MG63 (cell line): ENCODE measurements around the gene ADCK2. TPM values are rescaled to one million over a fixed set of nuclear protein-coding genes. Genes with fewer than 3 reads are reported as not detected.
A peak's percentile ranks its signal among the peaks of the same experiment; 100 is the strongest.
"Not testable (repeated sequence)": the region's sequence is repeated elsewhere in the genome, so short reads cannot be mapped to it uniquely, and the experiment has no call there.

Experiments
- DNase-seq: peaks from one replicate; pipeline ENCODE4 v3.0.0-alpha.2; 2020
- H3K27me3 ChIP-seq: fragments of 250-450 bp; sonication (Bioruptor Pico); 2 replicates; pipeline ENCODE4 v1.5.1; 2020; ENCODE audit warnings: mild to moderate bottlenecking, moderate library complexity
- H3K36me3 ChIP-seq: fragments of 250-450 bp; sonication (Bioruptor Pico); 2 replicates; pipeline ENCODE4 v1.5.1; 2020; ENCODE audit warnings: mild to moderate bottlenecking, moderate library complexity
- H3K4me3 ChIP-seq: fragments of 250-450 bp; sonication (Bioruptor Pico); 2 replicates; pipeline ENCODE4 v1.5.1; 2020; ENCODE audit warnings: mild to moderate bottlenecking, moderate library complexity
- H3K9me3 ChIP-seq: fragments of 250-450 bp; sonication (Bioruptor Pico); 2 replicates; pipeline ENCODE4 v1.5.1; 2020; ENCODE audit warnings: mild to moderate bottlenecking, moderate library complexity
- total RNA-seq: library from RNA; depleted of rRNA; stranded (reverse); fragments of >200 nt; shearing (Covaris generic); gene quantifications from 2 replicates; pipeline ENCODE4 v1.2.3, GENCODE V29; 2014; ENCODE audit warnings: low replicate concordance

Gene ADCK2
- total RNA-seq, 1 experiment from 2014 or later: 37.2 TPM

- no peaks in the 10 kb centered on the region for H3K9me3 ChIP-seq
- DNase-seq: no peak
Measured at GRCh38 chr7:140679186-140679585, 6.4 kb downstream of the ADCK2 start.

DNA sequence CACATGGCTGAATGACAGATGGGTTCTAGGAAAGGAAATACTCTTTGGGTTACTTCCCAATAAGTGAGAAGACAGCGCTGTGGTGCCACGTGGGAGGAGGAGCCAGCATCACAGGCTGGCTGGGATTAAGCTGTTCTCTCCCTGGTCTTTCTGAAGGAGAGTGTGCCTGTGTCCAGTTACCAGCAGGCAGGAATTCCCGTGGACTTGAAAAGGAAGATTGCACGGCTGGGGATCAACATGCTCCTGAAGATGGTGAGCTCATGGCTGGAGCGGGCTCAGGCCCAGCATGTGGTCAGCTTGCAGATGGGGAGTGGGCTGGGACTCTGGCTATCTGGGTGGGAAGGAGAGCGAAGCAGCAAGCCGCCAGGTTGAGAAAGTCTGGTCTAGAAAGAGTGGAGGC, 8.1 kb downstream of the ADCK2 start:
- Histone ChIP-seq H3K27me3 (no peaks in the 10 kb centered on the region), H3K9me3 (no peaks in the 10 kb centered on the region), H3K4me3 (no peak overlapping the region), H3K36me3 (no peaks in the 10 kb centered on the region; the same call in 1 of the 2 replicates)
- DNase-seq: no peak

More at GRCh38 chr7:140679186-140679585, 6.4 kb downstream of the ADCK2 start:
- Histone ChIP-seq H3K27me3 (no peaks in the 10 kb centered on the region), H3K36me3 (no peaks in the 10 kb centered on the region; the same call in 1 of the 2 replicates), H3K4me3 (no peak overlapping the region)

DNA sequence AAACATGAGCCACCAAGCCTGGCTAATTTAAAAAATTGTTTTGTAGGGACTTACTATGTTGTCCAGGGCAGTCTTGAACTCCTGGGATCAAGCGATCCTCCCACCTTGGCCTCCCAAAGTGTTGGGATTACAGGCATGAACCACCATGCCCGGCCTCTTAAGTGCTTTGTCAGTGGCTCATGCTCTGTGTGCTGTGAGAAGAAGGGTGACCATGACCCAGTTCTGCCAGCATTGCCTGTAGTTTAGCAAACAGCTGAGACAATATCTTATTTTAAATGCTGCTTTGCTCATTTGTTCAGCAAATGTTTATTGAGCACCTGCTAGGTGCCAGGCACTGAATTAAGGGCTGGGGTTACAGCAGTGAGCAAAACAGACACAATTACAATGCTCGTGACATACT, 9.0 kb downstream of the ADCK2 start:
- Histone ChIP-seq H3K9me3 (no peaks in the 10 kb centered on the region), H3K4me3 (no peak overlapping the region), H3K27me3 (no peaks in the 10 kb centered on the region), H3K36me3 (no peaks in the 10 kb centered on the region)
- DNase-seq: no peak

GRCh38 chr7:140683657-140684056, 10.9 kb downstream of the ADCK2 start:
- H3K36me3 ChIP-seq: no peaks in the 10 kb centered on the region
- H3K4me3 ChIP-seq: no peak overlapping the region
- DNase-seq: no peak
- H3K27me3 ChIP-seq: no peaks in the 10 kb centered on the region
- H3K9me3 ChIP-seq: no peaks in the 10 kb centered on the region

DNA sequence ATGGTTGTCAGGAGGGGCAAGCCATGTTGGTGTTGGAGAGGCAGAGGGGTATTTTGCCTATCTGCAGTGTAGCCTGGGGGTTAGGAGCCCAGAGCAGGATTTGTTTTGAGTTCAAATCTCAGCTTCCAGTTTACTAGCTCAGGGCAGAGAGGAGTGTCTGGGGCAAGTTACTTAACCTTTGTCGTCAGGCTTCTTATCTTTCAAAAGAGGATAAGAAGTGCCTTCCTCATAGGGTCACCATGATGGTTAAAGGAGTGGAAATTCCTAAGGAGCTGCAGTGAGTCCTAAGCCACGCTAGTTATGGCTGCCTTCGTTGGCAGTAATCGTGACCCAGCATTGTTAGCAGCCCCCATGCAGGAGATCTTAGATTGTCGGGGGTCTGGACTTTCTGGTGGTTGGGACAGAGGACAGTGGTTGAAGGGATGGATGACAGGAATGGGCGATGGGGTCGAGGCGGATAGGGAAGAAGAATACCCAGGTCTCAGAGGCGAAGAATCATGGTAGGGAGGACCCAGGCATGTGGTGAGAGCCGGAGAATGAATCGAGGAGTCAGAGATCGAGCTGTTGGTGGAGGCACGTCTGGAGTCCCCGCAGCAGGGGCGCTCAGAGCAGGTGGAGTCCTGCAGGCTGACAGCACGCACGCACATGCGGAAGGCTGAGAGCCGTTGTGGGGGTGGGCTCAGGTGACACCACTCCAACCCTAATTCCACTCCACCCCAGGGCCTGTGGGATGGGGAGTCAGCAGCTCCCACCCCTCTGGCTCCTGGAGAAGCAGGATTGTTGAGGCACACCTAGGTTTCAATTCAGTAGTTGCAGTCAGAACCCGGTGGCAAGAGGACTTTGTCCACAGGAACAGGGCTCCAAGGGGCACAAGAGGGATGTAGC, 11.6 kb downstream of the ADCK2 start:
- Histone ChIP-seq H3K27me3 (no peaks in the 10 kb centered on the region), H3K9me3 (no peaks in the 10 kb centered on the region), H3K4me3 (no peak overlapping the region), H3K36me3 (no peaks in the 10 kb centered on the region)
- DNase-seq: no peak

GRCh38 chr7:140685407-140686087, 12.8 kb downstream of the ADCK2 start:
- Histone ChIP-seq H3K27me3 (no peaks in the 10 kb centered on the region), H3K9me3 (no peaks in the 10 kb centered on the region), H3K36me3 (no peaks in the 10 kb centered on the region), H3K4me3 (no peak overlapping the region)
- no peak for DNase-seq

DNA sequence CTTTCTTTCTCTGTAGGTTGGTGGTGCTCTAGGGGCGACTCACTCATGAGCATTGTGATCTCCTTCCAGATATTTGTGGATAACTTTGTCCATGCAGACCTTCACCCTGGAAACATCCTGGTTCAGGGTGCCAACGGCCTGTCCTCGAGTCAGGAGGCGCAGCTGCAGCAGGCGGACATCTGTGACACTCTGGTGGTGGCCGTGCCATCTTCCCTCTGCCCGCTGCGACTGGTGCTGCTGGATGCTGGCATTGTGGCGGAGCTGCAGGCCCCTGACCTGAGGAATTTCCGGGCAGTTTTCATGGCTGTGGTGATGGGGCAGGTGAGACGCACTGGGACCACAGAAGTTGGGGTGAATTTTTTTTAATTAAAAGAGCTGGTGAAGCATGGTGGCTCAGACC, 14.2 kb downstream of the ADCK2 start:
- no peak for DNase-seq
- no peaks in the 10 kb centered on the region for H3K27me3 ChIP-seq
- H3K4me3 ChIP-seq: no peak overlapping the region
- H3K9me3 ChIP-seq: no peaks in the 10 kb centered on the region
- H3K36me3 ChIP-seq: no peaks in the 10 kb centered on the region

GRCh38 chr7:140688341-140688740, 15.6 kb downstream of the ADCK2 start:
- Histone ChIP-seq H3K36me3 (no peaks in the 10 kb centered on the region), H3K27me3 (no peaks in the 10 kb centered on the region)

GRCh38 chr7:140689199-140690152, 16.7 kb downstream of the ADCK2 start:
- no peaks in the 10 kb centered on the region for H3K9me3 ChIP-seq
- no peak for DNase-seq
- no peak overlapping the region for H3K4me3 ChIP-seq
- H3K27me3 ChIP-seq: no peaks in the 10 kb centered on the region
- no peaks in the 10 kb centered on the region for H3K36me3 ChIP-seq

More at GRCh38 chr7:140688341-140688740, 15.6 kb downstream of the ADCK2 start:
- no peak overlapping the region for H3K4me3 ChIP-seq
- no peak for DNase-seq
- H3K9me3 ChIP-seq: no peaks in the 10 kb centered on the region

GRCh38 chr7:140691376-140692045, 18.8 kb downstream of the ADCK2 start:
- no peak for DNase-seq
- Histone ChIP-seq H3K9me3 (no peaks in the 10 kb centered on the region), H3K27me3 (no peaks in the 10 kb centered on the region), H3K4me3 (no peak overlapping the region), H3K36me3 (no peaks in the 10 kb centered on the region)

GRCh38 chr7:140693849-140694248, 21.1 kb downstream of the ADCK2 start:
- not testable (repeated sequence) for H3K36me3 ChIP-seq, H3K4me3 ChIP-seq, H3K27me3 ChIP-seq, DNase-seq, H3K9me3 ChIP-seq

DNA sequence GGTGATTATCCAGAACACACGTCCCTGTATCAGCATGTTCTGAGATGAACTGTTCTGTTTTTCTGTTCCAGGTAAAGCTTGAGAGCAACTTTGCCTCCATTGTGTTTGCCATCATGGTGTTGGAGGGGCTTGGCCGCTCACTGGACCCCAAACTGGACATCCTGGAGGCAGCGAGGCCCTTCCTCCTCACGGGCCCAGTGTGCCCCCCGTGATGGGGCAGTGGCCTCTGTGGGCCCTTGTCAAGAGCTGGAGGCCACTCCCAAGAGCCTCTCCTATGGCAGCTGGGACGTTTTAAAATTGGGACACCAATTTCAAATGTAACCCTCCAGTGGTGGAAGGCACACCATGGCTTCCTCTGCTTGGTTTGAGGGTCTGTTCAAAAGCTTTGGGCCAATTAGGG, 21.8 kb downstream of the ADCK2 start:
- H3K9me3 ChIP-seq: no peaks in the 10 kb centered on the region
- H3K27me3 ChIP-seq: no peaks in the 10 kb centered on the region
- no peak for DNase-seq
- no peak overlapping the region for H3K4me3 ChIP-seq
- no peaks in the 10 kb centered on the region for H3K36me3 ChIP-seq

DNA sequence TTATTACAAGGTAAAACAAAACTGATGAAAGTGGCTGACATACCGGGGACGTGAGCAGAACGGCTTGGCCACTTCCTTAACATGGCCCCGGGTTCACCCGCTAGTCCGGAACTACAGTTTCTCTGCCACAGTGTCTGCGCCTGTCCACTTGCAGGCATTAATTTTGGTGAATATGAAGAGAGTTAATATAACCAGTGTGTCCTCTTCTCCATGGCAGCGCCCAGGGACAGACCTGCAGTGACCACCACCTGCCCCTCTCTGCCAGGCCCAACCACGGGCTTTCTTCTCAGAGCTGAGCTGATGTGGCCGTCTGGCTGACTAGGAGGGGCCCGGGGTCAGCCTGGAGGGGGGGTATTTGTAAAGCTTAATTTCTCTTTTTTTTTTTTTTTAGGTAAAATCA, 22.6 kb downstream of the ADCK2 start:
- no peaks in the 10 kb centered on the region for H3K9me3 ChIP-seq
- no peaks in the 10 kb centered on the region for H3K36me3 ChIP-seq
- H3K27me3 ChIP-seq: no peaks in the 10 kb centered on the region
- H3K4me3 ChIP-seq: no peak overlapping the region
- no peak for DNase-seq

GRCh38 chr7:140696024-140696679, 23.4 kb downstream of the ADCK2 start:
- Histone ChIP-seq H3K4me3 (peak overlapping the region; percentile 84), H3K27me3 (no peaks in the 10 kb centered on the region), H3K36me3 (no peaks in the 10 kb centered on the region), H3K9me3 (no peaks in the 10 kb centered on the region)
- peak; percentile 90 for DNase-seq

DNA sequence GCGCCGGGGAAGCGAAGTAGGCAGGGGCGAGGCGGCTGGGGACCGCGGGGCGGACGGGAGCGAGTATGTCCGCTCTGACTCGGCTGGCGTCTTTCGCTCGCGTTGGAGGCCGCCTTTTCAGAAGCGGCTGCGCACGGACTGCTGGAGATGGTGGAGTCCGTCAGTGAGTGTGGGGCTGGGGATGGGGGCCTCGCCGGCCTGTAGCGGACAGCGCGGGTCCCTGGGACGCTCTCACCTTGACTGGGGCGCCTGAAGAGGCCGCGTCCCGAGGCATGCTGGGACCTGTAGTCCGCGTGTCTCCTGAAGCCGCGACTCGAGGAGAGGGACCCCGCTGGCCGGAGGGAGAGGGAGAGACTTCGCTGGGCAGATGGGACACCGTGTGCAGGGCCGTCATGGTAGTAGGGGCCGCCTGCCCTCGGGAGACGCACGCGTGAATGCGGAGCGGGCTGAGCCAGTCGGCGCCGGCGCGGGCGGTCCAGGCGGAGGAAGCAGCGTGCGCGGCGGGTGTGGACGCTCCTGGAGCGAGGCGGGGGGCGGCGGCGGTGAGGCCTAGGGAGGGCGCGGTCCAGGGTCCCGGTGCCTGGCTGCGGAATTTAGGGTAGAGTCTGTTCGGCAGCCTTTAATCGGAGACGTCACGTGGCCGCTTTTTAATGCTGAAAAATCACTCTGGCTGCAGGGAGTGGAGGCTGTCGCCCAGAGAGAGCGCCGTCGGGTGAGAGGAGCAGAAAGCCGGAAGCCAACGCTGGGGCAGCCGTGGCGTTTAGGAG, 24.1 kb downstream of the ADCK2 start, which contains the start of gene NDUFB2:
TSS of gene NDUFB2 (plus strand) at position 29 of the 767 bp plus-strand sequence. CDS start at position 66, 37 bp downstream.
- H3K9me3 ChIP-seq: no peaks in the 10 kb centered on the region
- H3K27me3 ChIP-seq: no peaks in the 10 kb centered on the region
- DNase-seq: peak; percentile 70
- no peaks in the 10 kb centered on the region for H3K36me3 ChIP-seq
- peak within 1 kb of the TSS; percentile 84 for H3K4me3 ChIP-seq
